MM.1S (cell line): Measurements from ENCODE around the gene F10.

ENCODE experiments used
- DNase-seq: peaks from one replicate; pipeline ENCODE4 v3.0.0-alpha.2; 2015
- H2AFZ ChIP-seq: fragments of 300-600 bp; sonication (generic); 2 replicates; pipeline ENCODE4 v1.6.0; 2016; ENCODE audit warnings: antibody characterized with exemption, low read length
- H3F3A ChIP-seq: fragments of 300-600 bp; sonication (generic); 2 replicates; pipeline ENCODE4 v1.6.1; 2016; ENCODE audit warnings: mild to moderate bottlenecking, antibody characterized with exemption, low read length, moderate library complexity, mixed read lengths; ENCODE audit not compliant: insufficient read depth
- H3K27ac ChIP-seq: fragments of 300-600 bp; sonication (generic); 2 replicates; pipeline ENCODE4 v1.5.1; 2016; ENCODE audit warnings: mild to moderate bottlenecking, low read length
- H3K27me3 ChIP-seq: fragments of 300-600 bp; sonication (generic); replicated peaks from 2 replicates; pipeline ENCODE4 v1.6.0; 2016; ENCODE audit warnings: low read length; ENCODE audit not compliant: insufficient read depth
- H3K36me3 ChIP-seq: fragments of 300-600 bp; sonication (generic); replicated peaks from 2 replicates; pipeline ENCODE4 v1.6.1; 2016; ENCODE audit warnings: mild to moderate bottlenecking, low read length, mixed read lengths; ENCODE audit not compliant: insufficient read depth
- H3K4me1 ChIP-seq: fragments of 300-600 bp; sonication (generic); 2 replicates; pipeline ENCODE4 v1.6.1; 2016; ENCODE audit warnings: low read length, mixed read lengths
- H3K4me2 ChIP-seq: fragments of 300-600 bp; sonication (generic); 2 replicates; pipeline ENCODE4 v1.6.0; 2016; ENCODE audit warnings: low read depth, low read length
- H3K4me3 ChIP-seq: fragments of 300-600 bp; sonication (generic); 2 replicates; pipeline ENCODE4 v1.5.1; 2016; ENCODE audit warnings: low read length, mixed read lengths
- H3K79me2 ChIP-seq: fragments of 300-600 bp; sonication (generic); 2 replicates; pipeline ENCODE4 v1.6.1; 2016; ENCODE audit warnings: mixed run types, low read length, mixed read lengths
- H3K9ac ChIP-seq: fragments of 300-600 bp; sonication (generic); 2 replicates; pipeline ENCODE4 v1.6.1; 2016; ENCODE audit warnings: low read length, mixed read lengths
- H3K9me2 ChIP-seq: fragments of 300-600 bp; sonication (generic); replicated peaks from 2 replicates; pipeline ENCODE4 v1.6.1; 2016; ENCODE audit warnings: mild to moderate bottlenecking, low read length, mixed read lengths; ENCODE audit not compliant: insufficient read depth
- H3K9me3 ChIP-seq: fragments of 300-600 bp; sonication (generic); replicated peaks from 2 replicates; pipeline ENCODE4 v1.6.1; 2016; ENCODE audit warnings: mild to moderate bottlenecking, low read length, mixed read lengths; ENCODE audit not compliant: insufficient read depth
- H4K20me1 ChIP-seq: fragments of 300-600 bp; sonication (generic); 2 replicates; pipeline ENCODE4 v1.6.1; 2016; ENCODE audit warnings: mild to moderate bottlenecking, low read length, moderate library complexity, mixed read lengths; ENCODE audit not compliant: insufficient read depth
- EZH2 ChIP-seq: fragments of 300-600 bp; sonication (generic); optimal IDR thresholded peaks from 2 replicates; pipeline ENCODE3; 2017; ENCODE audit warnings: low read depth, mild to moderate bottlenecking, antibody characterized with exemption, low read length, mixed read lengths
- EZH2phosphoT487 ChIP-seq: fragments of 300-600 bp; sonication (generic); IDR thresholded peaks from 2 replicates; pipeline ENCODE4 v1.6.1; 2018; ENCODE audit warnings: antibody characterized with exemption, low read length
- TF ChIP-seq, protein P1 (sequence below): fragments of 300-600 bp; sonication (generic); IDR thresholded peaks from 2 replicates; pipeline ENCODE4 v1.5.1; 2016; ENCODE audit warnings: antibody characterized with exemption, low read length, mixed read lengths

The F10 gene

DNA sequence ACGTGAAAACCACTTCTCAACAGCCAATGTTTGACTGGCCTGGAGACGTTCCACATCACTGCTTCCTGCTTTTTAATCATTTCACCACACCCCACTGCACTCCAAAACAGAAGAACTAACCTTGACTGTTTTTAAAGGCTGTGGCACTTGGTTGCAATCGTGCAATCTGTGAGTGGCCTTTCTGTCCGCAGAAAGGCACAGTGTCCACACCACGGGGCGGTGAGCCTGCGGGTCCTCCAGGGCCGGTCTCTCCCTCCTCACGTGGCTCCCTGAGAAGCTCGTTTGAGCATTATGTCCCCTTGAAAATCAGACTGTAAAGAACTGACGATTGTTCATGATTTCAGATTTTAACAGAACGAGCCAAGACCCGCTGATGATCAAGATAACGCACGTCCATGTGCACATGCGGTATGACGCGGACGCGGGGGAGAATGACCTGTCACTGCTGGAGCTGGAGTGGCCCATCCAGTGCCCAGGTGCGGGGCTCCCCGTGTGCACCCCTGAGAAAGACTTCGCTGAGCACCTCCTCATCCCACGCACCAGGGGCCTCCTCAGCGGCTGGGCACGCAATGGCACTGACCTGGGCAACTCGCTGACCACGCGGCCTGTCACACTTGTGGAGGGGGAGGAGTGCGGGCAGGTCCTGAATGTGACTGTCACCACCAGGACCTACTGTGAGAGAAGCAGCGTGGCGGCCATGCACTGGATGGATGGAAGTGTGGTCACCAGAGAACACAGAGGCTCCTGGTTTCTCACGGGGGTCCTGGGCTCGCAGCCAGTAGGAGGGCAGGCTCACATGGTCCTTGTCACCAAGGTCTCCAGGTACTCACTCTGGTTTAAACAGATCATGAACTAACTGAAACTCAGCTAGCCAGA lies 48.9 kb downstream of the F10 start:
- no peak overlapping the region for H3K9ac ChIP-seq
- H3K79me2 ChIP-seq = no peaks in the 10 kb centered on the region
- H3K4me3 ChIP-seq = no peak overlapping the region
- no peak overlapping the region for H2AFZ ChIP-seq
- no peaks in the 10 kb centered on the region for H3K27me3 ChIP-seq
- 0 out of 2 replicates have a peak, but pooled peaks cover 3% of the 10 kb centered on the region for H3K36me3 ChIP-seq
- no peaks in the 10 kb centered on the region for H3K9me3 ChIP-seq
- H3K4me1 ChIP-seq = no peaks in the 10 kb centered on the region
- DNase-seq = no peak
- H3K27ac ChIP-seq = no peak overlapping the region
- no peaks in the 10 kb centered on the region for H3K9me2 ChIP-seq
- no peak for TF ChIP-seq EZH2
- no peak for TF ChIP-seq EZH2phosphoT487
- TF ChIP-seq, protein P1, sequence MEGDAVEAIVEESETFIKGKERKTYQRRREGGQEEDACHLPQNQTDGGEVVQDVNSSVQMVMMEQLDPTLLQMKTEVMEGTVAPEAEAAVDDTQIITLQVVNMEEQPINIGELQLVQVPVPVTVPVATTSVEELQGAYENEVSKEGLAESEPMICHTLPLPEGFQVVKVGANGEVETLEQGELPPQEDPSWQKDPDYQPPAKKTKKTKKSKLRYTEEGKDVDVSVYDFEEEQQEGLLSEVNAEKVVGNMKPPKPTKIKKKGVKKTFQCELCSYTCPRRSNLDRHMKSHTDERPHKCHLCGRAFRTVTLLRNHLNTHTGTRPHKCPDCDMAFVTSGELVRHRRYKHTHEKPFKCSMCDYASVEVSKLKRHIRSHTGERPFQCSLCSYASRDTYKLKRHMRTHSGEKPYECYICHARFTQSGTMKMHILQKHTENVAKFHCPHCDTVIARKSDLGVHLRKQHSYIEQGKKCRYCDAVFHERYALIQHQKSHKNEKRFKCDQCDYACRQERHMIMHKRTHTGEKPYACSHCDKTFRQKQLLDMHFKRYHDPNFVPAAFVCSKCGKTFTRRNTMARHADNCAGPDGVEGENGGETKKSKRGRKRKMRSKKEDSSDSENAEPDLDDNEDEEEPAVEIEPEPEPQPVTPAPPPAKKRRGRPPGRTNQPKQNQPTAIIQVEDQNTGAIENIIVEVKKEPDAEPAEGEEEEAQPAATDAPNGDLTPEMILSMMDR = no peak
- no peaks in the 10 kb centered on the region for H3F3A ChIP-seq
- no peaks in the 10 kb centered on the region for H4K20me1 ChIP-seq
- H3K4me2 ChIP-seq = no peak overlapping the region

- H3K27ac ChIP-seq = no peak overlapping the region
- no peaks in the 10 kb centered on the region for H3K9me2 ChIP-seq
- H3K27me3 ChIP-seq = no peaks in the 10 kb centered on the region
- no peaks in the 10 kb centered on the region for H3K9me3 ChIP-seq
- H4K20me1 ChIP-seq = no peaks in the 10 kb centered on the region
- H3K79me2 ChIP-seq = no peaks in the 10 kb centered on the region
- no peak overlapping the region for H3K4me3 ChIP-seq
- H3F3A ChIP-seq = no peaks in the 10 kb centered on the region
- no peak overlapping the region for H3K4me2 ChIP-seq
- H3K9ac ChIP-seq = no peak overlapping the region
- no peaks in the 10 kb centered on the region for H3K4me1 ChIP-seq
- 0 out of 2 replicates have a peak, but pooled peaks cover 3% of the 10 kb centered on the region for H3K36me3 ChIP-seq
- TF ChIP-seq, protein P1 = no peak
- TF ChIP-seq EZH2 (no peak), EZH2phosphoT487 (no peak)
- H2AFZ ChIP-seq = no peak overlapping the region
- DNase-seq = no peak
These were observed 49.9 kb downstream of the F10 start for GRCh38 chr13:113172419-113172926.

GRCh38 chr13:113176280-113176679 lies 53.7 kb downstream of the F10 start:
- Histone ChIP-seq H3K27ac (no peak overlapping the region), H3K27me3 (no peaks in the 10 kb centered on the region), H3K9me3 (no peaks in the 10 kb centered on the region), H3K4me2 (no peak overlapping the region), H3F3A (no peaks in the 10 kb centered on the region), H3K4me3 (no peak overlapping the region), H4K20me1 (no peaks in the 10 kb centered on the region), H3K4me1 (no peaks in the 10 kb centered on the region), H3K9me2 (no peaks in the 10 kb centered on the region), H3K36me3 (peaks cover 3% of the 10 kb centered on the region; the same call in 1 of the 2 replicates), H3K79me2 (no peaks in the 10 kb centered on the region), H3K9ac (no peak overlapping the region), H2AFZ (no peak overlapping the region)
- DNase-seq = no peak
- no peak for TF ChIP-seq EZH2
- TF ChIP-seq EZH2phosphoT487 = no peak
- TF ChIP-seq, protein P1 = no peak
